K562 (cell line): ENCODE data around the gene ASB2. TPM values are rescaled to one million over a fixed set of nuclear protein-coding genes. Genes with fewer than 3 reads are reported as not detected.

Source experiments
- ATAC-seq: fragments of 200-7000 bp; cut with Tn5 transposase; 3 replicates; pipeline ENCODE4 v1.9.1; 2020; ENCODE audit warnings: moderate library complexity
- BruUV-seq: library from RNA; stranded (reverse); fragments of 400-500 nt; replicated peaks from 2 replicates; lab custom pipeline; 2021; lab: Mats Ljungman, UMichigan
- CTCF ChIA-PET: fragments of 300-600 bp; formaldehyde crosslinking; extraction: SDS; loops from one replicate; lab custom pipeline; 2021; ENCODE audit warnings: low intra/inter-chr PET ratio; lab: Yijun Ruan, JAX
- POLR2A ChIA-PET: fragments of 300-600, 350-650 bp; sonication (Branson Sonifier 250); formaldehyde crosslinking; extraction: SDS; loops from one replicate; lab custom pipeline; 2021; ENCODE audit warnings: antibody characterized with exemption, inconsistent platforms; lab: Yijun Ruan, JAX
- DNase-seq, 4 experiments: peaks; one replicate each; pipeline versions ENCODE4 v3.0.0 to v3.0.0-alpha.2; 2011 to 2018; ENCODE audit warnings: low spot score in 3 of 4, mixed read lengths in 3 of 4; ENCODE audit errors: extremely low read depth in 1 of 4
- FAIRE-seq: peaks from 2 replicates; lab custom pipeline; 2011; peaks lifted over from hg19 to GRCh38; lab: Jason Lieb, UNC
- H2AFZ ChIP-seq: 2 replicates; pipeline ENCODE4 v1.6.0; 2011; ENCODE audit warnings: low read depth, low read length, control low read depth, inconsistent platforms
- H3K27ac ChIP-seq: fragments of 200-600 bp; 3 replicates; pipeline ENCODE4 v1.8.0; 2011; ENCODE audit warnings: low read depth, mild to moderate bottlenecking, control low read depth, inconsistent platforms, low read length, moderate library complexity, mixed read lengths; ENCODE audit errors: extremely low read depth
- H3K27me3 ChIP-seq, 2 experiments: fragments of 300-600 bp in 1 of 2; 2 replicates in 1 of 2; 3 replicates in 1 of 2; pipeline versions ENCODE4 v1.6.0 to v1.8.0; 2011; ENCODE audit warnings: inconsistent platforms in 2 of 2, low read length in 2 of 2, mild to moderate bottlenecking in 1 of 2, mixed read lengths in 1 of 2, moderate library complexity in 1 of 2; ENCODE audit not compliant: control insufficient read depth in 2 of 2, insufficient read depth in 2 of 2
- H3K36me3 ChIP-seq: fragments of 300-600 bp; 3 replicates; pipeline ENCODE4 v1.8.0; 2011; ENCODE audit warnings: mild to moderate bottlenecking, low read length, inconsistent platforms; ENCODE audit not compliant: control insufficient read depth, insufficient read depth
- H3K4me1 ChIP-seq, 2 experiments: fragments of 200-600 bp in 1 of 2; replicated peaks in 1 of 2; 2 replicates in 1 of 2; 3 replicates in 1 of 2; pipeline versions ENCODE4 v1.5.1 to v1.8.0; 2011; ENCODE audit warnings: inconsistent platforms in 2 of 2, low read length in 2 of 2, mild to moderate bottlenecking in 1 of 2, mixed read lengths in 1 of 2, moderate library complexity in 1 of 2; ENCODE audit not compliant: control insufficient read depth in 2 of 2, insufficient read depth in 2 of 2
- H3K4me2 ChIP-seq: 2 replicates; pipeline ENCODE4 v1.6.1; 2011; ENCODE audit warnings: low read length, control low read depth, inconsistent platforms, mixed read lengths; ENCODE audit not compliant: insufficient read depth
- H3K4me3 ChIP-seq: fragments of 200-600 bp; sonication (generic), shearing (Covaris generic); 2 replicates; pipeline ENCODE4 v1.5.1; 2016; ENCODE audit warnings: control low read depth, inconsistent platforms
- H3K79me2 ChIP-seq: fragments of 200-600 bp; 3 replicates; pipeline ENCODE4 v1.8.0; 2011; ENCODE audit warnings: low read length, inconsistent platforms; ENCODE audit not compliant: control insufficient read depth, insufficient read depth
- H3K9ac ChIP-seq, 2 experiments: 2 replicates each; pipeline versions ENCODE4 v1.6.0 to v1.6.1; 2011; ENCODE audit warnings: low read depth in 2 of 2, low read length in 2 of 2, control low read depth in 1 of 2, inconsistent platforms in 1 of 2, mild to moderate bottlenecking in 1 of 2, mixed read lengths in 1 of 2; ENCODE audit not compliant: insufficient read depth in 1 of 2
- H3K9me1 ChIP-seq: one replicate; pipeline ENCODE4 v1.6.0; 2011; ENCODE audit warnings: inconsistent platforms, mild to moderate bottlenecking, low read length, moderate library complexity; ENCODE audit not compliant: control insufficient read depth, insufficient read depth
- H3K9me3 ChIP-seq: replicated peaks from 2 replicates; pipeline ENCODE4 v1.5.1; 2011; ENCODE audit warnings: low read depth, low read length, inconsistent platforms; ENCODE audit not compliant: control insufficient read depth, insufficient read depth
- H4K20me1 ChIP-seq: replicated peaks from 2 replicates; pipeline ENCODE4 v1.6.1; 2011; ENCODE audit warnings: low read length, inconsistent platforms, mixed read lengths; ENCODE audit not compliant: control insufficient read depth, insufficient read depth
- MCM3 ChIP-seq: fragments of 450-650 bp; IDR thresholded peaks from 2 replicates; pipeline ENCODE4 v1.6.1; 2016
- PBX2 ChIP-seq, 2 experiments: IDR thresholded peaks in 1 of 2; conservative IDR thresholded peaks in 1 of 2; 2 replicates each; pipeline ENCODE4 v1.6.1; 2016; ENCODE audit warnings: low read depth in 2 of 2, mild to moderate bottlenecking in 1 of 2, missing compliant biosample characterization in 1 of 2, missing genetic modification characterization in 1 of 2, moderate library complexity in 1 of 2
- PCBP1 ChIP-seq: fragments of 200-400 bp; formaldehyde crosslinking; IDR thresholded peaks from 2 replicates; pipeline ENCODE4 v1.6.1; 2018; ENCODE audit warnings: mild to moderate bottlenecking, low read depth, low read length; ENCODE audit not compliant: poor library complexity, severe bottlenecking
- RFX5 ChIP-seq: IDR thresholded peaks from 2 replicates; pipeline ENCODE4 v1.6.1; 2011; ENCODE audit warnings: low read depth, mild to moderate bottlenecking, improper control_type of control experiment, low read length
- SMAD3 ChIP-seq: fragments of 450-650 bp; formaldehyde crosslinking; conservative IDR thresholded peaks from 2 replicates; pipeline ENCODE4 v1.4.0; 2020; ENCODE audit warnings: mild to moderate bottlenecking
- SRSF3 ChIP-seq: fragments of 200-400 bp; formaldehyde crosslinking; IDR thresholded peaks from 2 replicates; pipeline ENCODE4 v1.6.1; 2016; ENCODE audit warnings: mild to moderate bottlenecking, low read length, moderate library complexity; ENCODE audit not compliant: insufficient read depth
- ZKSCAN8 ChIP-seq: fragments of 200-800 bp; sonication (Bioruptor generic); IDR thresholded peaks from 2 replicates; pipeline ENCODE4 v1.6.1; 2016; ENCODE audit warnings: missing genetic modification characterization, missing compliant biosample characterization
- ZNF668 ChIP-seq: fragments of 250-450 bp; sonication (Bioruptor Pico); IDR thresholded peaks from 2 replicates; pipeline ENCODE4 v1.8.0; 2022; ENCODE audit warnings: mild to moderate bottlenecking, inconsistent platforms
- WGBS: fragments of 100-300 bp; shearing (Covaris generic); methylation state at CpG from one replicate; pipeline ENCODE4 v1.1.6; 2016; ENCODE audit warnings: low coverage, mixed read lengths; ENCODE audit not compliant: insufficient coverage; ENCODE audit errors: missing lambda C conversion rate; 5-methylcytosine and 5-hydroxymethylcytosine counted together
- in situ Hi-C: fragments of 300-500 bp; cut with MboI; formaldehyde crosslinking; loops from 4 replicates; pipeline ENCODE4 v1.15.0; 2018; ENCODE audit warnings: inconsistent platforms, mixed read lengths
- intact Hi-C: fragments of 100-400 bp; cut with micrococcal nuclease; formaldehyde crosslinking; loops from 2 replicates; pipeline ENCODE4 v1.14.2; 2022
- polyA plus RNA-seq, 8 experiments: library from polyadenylated mRNA; depleted of rRNA in 4 of 8; stranded (reverse) in 5 of 8; unstranded in 3 of 8; fragments of >200 nt; fragmentation: Nextera tagmentation in 2 of 8; fragmentation: Illumina TruSeq in 1 of 8; extraction: Ambion mirVana in 2 of 8; extraction: Trizol in 1 of 8; gene quantifications; 2 replicates each; pipeline versions ENCODE4 v1.2.1 to v1.2.3, GENCODE V29; 2011 to 2014; ENCODE audit warnings: inconsistent platforms in 1 of 8, missing spikeins in 1 of 8
- total RNA-seq, 7 experiments: library from RNA; depleted of rRNA in 6 of 7; stranded (reverse); fragments of >200 nt in 6 of 7; fragmentation: Illumina TruSeq in 2 of 7; extraction: Trizol in 2 of 7; gene quantifications; 2 replicates each; pipeline versions ENCODE4 v1.2.1 to v1.2.3, GENCODE V29; 2011 to 2021; ENCODE audit warnings: low replicate concordance in 1 of 7
- TF ChIP-seq, protein P1 (sequence below), 2 experiments: fragments of 250-450 bp in 1 of 2; fragments of 450-650 bp in 1 of 2; sonication (Bioruptor Pico) in 1 of 2; IDR thresholded peaks; 2 replicates each; pipeline versions ENCODE4 v1.6.1 to v1.8.0; 2016 to 2021; ENCODE audit warnings: mild to moderate bottlenecking in 2 of 2, moderate library complexity in 2 of 2, missing compliant biosample characterization in 1 of 2, missing genetic modification characterization in 1 of 2
- TF ChIP-seq, protein P2 (sequence below): IDR thresholded peaks from 2 replicates; pipeline ENCODE4 v1.6.1; 2011; ENCODE audit not compliant: insufficient read length; ENCODE audit errors: extremely low read depth
- TF ChIP-seq, protein P3 (sequence below), 2 experiments: fragments of 450-650 bp in 1 of 2; sonication (generic) in 1 of 2; formaldehyde crosslinking in 1 of 2; IDR thresholded peaks in 1 of 2; conservative IDR thresholded peaks in 1 of 2; 2 replicates each; pipeline versions ENCODE4 v1.6.1 to v1.8.1; 2016 to 2023; ENCODE audit warnings: mild to moderate bottlenecking in 2 of 2, moderate library complexity in 2 of 2, inconsistent platforms in 1 of 2, missing genetic modification reagents in 1 of 2

ASB2 gene
- total and polyA plus RNA-seq, 9 of the 15 experiments (the other 6 are each of a cell fraction or from before 2014, with no cell fraction given), result not detected

DNA sequence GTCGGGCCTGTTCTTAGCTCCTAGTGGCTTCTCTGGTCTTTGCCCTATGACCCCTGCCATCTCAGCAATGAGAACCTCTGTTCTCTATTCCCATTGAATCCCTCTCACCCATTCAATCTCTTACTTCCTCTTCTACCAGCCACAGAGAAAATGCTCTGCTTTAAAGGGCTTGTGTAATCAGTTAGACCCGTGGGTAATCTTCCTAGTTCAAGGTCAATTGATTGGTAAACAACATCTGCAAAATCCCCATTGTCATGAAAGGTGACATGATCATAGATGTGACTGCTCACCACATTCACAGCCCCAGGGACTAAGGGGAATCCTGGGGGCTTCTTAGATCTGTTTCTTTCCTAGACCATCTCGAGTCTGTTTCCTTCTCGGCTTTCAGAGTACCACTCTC is 13.6 kb upstream of the ASB2 start:
- Histone ChIP-seq H3K9me3 (no peaks in the 10 kb centered on the region), H4K20me1 (no peaks in the 10 kb centered on the region), H3K36me3 (no peaks in the 10 kb centered on the region), H3K9me1 (no peaks in the 10 kb centered on the region), H3K9ac (no peak overlapping the region), H3K4me3 (no peak overlapping the region), H3K79me2 (no peaks in the 10 kb centered on the region), H3K4me1 (no peaks in the 10 kb centered on the region), H3K27me3 (peaks cover 0 to 18% of the 10 kb centered on the region in 2 experiments; a peak in 2 of 5 replicates), H3K4me2 (no peak overlapping the region), H2AFZ (no peak overlapping the region), H3K27ac (no peak overlapping the region)
- no peak for TF ChIP-seq PCBP1
- no peak for TF ChIP-seq ZKSCAN8
- no peak for TF ChIP-seq PBX2 (CRISPR knock-in tag; IDR thresholded peaks at IDR 0.05; ENCODE audit: low read depth)
- no peak for TF ChIP-seq PBX2 (tag; conservative IDR thresholded peaks at IDR 0.05; ENCODE audit: low read depth)
- TF ChIP-seq, protein P1, sequence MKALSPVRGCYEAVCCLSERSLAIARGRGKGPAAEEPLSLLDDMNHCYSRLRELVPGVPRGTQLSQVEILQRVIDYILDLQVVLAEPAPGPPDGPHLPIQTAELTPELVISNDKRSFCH (CRISPR knock-in tag; IDR thresholded peaks at IDR 0.05), result no peak
- TF ChIP-seq, protein P1 (tag; IDR thresholded peaks at IDR 0.05), result no peak
- TF ChIP-seq, protein P2, sequence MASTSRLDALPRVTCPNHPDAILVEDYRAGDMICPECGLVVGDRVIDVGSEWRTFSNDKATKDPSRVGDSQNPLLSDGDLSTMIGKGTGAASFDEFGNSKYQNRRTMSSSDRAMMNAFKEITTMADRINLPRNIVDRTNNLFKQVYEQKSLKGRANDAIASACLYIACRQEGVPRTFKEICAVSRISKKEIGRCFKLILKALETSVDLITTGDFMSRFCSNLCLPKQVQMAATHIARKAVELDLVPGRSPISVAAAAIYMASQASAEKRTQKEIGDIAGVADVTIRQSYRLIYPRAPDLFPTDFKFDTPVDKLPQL, result no peak
- no peak for TF ChIP-seq MCM3
- TF ChIP-seq ZNF668 (CRISPR knock-in tag), result no peak
- TF ChIP-seq SMAD3 (CRISPR knock-in tag), result no peak
- TF ChIP-seq, protein P3, sequence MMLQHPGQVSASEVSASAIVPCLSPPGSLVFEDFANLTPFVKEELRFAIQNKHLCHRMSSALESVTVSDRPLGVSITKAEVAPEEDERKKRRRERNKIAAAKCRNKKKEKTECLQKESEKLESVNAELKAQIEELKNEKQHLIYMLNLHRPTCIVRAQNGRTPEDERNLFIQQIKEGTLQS (IDR thresholded peaks at IDR 0.05), result no peak
- TF ChIP-seq, protein P3 (CRISPR knock-in tag; conservative IDR thresholded peaks at IDR 0.05), result no peak
- TF ChIP-seq SRSF3, result no peak
- TF ChIP-seq RFX5, result no peak
- no peak for FAIRE-seq
- ChIA-PET CTCF (no interaction called here), POLR2A (no interaction called here)
- WGBS, result 0% methylated on average over 4 of the region's 4 CpGs
- BruUV-seq, result no TSS peak
- intact Hi-C loops, result no loop called here
- in situ Hi-C loops, result no loop called here
- no peak for DNase-seq
- no peak for ATAC-seq
